NCI-H1930 (cell line): ENCODE measurements around the gene GAD1.

Experiments
- DNase-seq, 2 experiments: peaks; one replicate each; lab custom pipeline; 2025; lab: John Stamatoyannopoulos, UW

GAD1 gene

GRCh38 chr2:170845343-170845742 lies 28.7 kb downstream of the GAD1 start:
- peak; percentile 11 to 31 for DNase-seq

GRCh38 chr2:170846314-170846713 lies 29.6 kb downstream of the GAD1 start:
- DNase-seq = no peak

GRCh38 chr2:170847716-170848115 lies 31.0 kb downstream of the GAD1 start:
- DNase-seq = no peak

GRCh38 chr2:170848587-170848986 lies 31.9 kb downstream of the GAD1 start:
- DNase-seq = no peak

- no peak for DNase-seq
Measured at GRCh38 chr2:170850251-170850650, 33.6 kb downstream of the GAD1 start.

- no peak for DNase-seq
Measured at GRCh38 chr2:170851635-170852034, 34.9 kb downstream of the GAD1 start.

GRCh38 chr2:170856066-170856465 lies 39.4 kb downstream of the GAD1 start:
- no peak for DNase-seq

GRCh38 chr2:170862286-170862902 lies 45.7 kb downstream of the GAD1 start:
- DNase-seq = no peak

GRCh38 chr2:170863087-170863486 lies 46.4 kb downstream of the GAD1 start:
- no peak for DNase-seq

- no peak for DNase-seq
Measured at GRCh38 chr2:170869036-170869435, 52.3 kb downstream of the GAD1 start.

GRCh38 chr2:170869461-170869860 lies 52.8 kb downstream of the GAD1 start:
- no peak for DNase-seq

- DNase-seq = peak; percentile 70 to 71
Measured at GRCh38 chr2:170873035-170873692, 56.5 kb downstream of the GAD1 start.

- no peak for DNase-seq
Measured at GRCh38 chr2:170878066-170878465, 61.4 kb downstream of the GAD1 start.

- no peak for DNase-seq
Measured at GRCh38 chr2:170878505-170878904, 61.8 kb downstream of the GAD1 start.

- no peak for DNase-seq
Measured at GRCh38 chr2:170881840-170882239, 65.2 kb downstream of the GAD1 start.

- DNase-seq = no peak
Measured at GRCh38 chr2:170882758-170883157, 66.1 kb downstream of the GAD1 start.

GRCh38 chr2:170883683-170884082 lies 67.0 kb downstream of the GAD1 start:
- no peak for DNase-seq

GRCh38 chr2:170885130-170885791 lies 68.6 kb downstream of the GAD1 start:
- no peak for DNase-seq

GRCh38 chr2:170886386-170886785 lies 69.7 kb downstream of the GAD1 start:
- no peak for DNase-seq

- DNase-seq = no peak
Measured at GRCh38 chr2:170887496-170887895, 70.8 kb downstream of the GAD1 start.

- DNase-seq = no peak
Measured at GRCh38 chr2:170887896-170888295, 71.2 kb downstream of the GAD1 start.

GRCh38 chr2:170891893-170892292 lies 75.2 kb downstream of the GAD1 start:
- no peak for DNase-seq

- DNase-seq = no peak
Measured at GRCh38 chr2:170892391-170892951, 75.8 kb downstream of the GAD1 start.
